Retina (tissue), 1 donor: ENCODE results near the gene TERT.
"Not testable (repeated sequence)": the region's sequence is repeated elsewhere in the genome, so short reads cannot be mapped to it uniquely, and the experiment has no call there.

Experiments used
- DNase-seq: peaks from one replicate; pipeline ENCODE4 v3.0.0-alpha.2; 2016

TERT gene

DNA sequence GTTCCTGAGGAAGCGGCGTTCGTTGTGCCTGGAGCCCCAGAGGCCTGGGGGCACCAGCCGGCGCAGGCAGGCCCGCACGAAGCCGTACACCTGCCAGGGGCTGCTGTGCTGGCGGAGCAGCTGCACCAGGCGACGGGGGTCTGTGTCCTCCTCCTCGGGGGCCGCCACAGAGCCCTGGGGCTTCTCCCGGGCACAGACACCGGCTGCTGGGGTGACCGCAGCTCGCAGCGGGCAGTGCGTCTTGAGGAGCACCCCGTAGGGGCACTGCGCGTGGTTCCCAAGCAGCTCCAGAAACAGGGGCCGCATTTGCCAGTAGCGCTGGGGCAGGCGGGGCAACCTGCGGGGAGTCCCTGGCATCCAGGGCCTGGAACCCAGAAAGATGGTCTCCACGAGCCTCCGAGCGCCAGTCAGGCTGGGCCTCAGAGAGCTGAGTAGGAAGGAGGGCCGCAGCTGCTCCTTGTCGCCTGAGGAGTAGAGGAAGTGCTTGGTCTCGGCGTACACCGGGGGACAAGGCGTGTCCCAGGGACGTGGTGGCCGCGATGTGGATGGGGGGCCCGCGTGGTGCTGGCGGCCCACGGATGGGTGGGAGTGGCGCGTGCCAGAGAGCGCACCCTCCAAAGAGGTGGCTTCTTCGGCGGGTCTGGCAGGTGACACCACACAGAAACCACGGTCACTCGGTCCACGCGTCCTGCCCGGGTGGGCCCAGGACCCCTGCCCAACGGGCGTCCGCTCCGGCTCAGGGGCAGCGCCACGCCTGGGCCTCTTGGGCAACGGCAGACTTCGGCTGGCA, 1.3 kb downstream of the TERT start:
- no peak for DNase-seq

DNA sequence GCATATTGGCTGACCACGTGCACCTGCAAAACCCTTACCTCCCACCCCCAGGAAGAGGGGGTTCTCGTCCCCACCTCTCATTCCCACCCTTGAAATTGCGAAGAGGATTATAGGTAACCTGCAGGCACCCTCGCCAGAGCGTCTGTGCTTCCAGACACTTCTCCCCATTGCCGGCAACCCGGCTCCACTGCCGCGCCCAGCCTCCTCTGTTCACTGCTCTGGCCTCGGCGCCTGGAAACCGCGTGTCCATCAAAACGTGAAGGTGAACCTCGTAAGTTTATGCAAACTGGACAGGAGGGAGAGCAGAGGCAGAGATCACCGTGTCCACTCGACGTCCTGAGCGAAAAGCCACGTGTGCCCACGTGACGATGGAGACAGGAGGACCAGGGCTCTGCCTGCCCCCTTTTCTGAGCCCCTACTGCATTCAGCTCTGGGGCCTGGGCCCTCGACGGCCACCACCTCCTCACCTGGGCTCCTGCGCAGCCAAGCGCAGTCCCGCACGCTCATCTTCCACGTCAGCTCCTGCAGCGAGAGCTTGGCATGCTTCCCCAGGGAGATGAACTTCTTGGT, 1.9 kb downstream of the TERT start:
- no peak for DNase-seq

DNA sequence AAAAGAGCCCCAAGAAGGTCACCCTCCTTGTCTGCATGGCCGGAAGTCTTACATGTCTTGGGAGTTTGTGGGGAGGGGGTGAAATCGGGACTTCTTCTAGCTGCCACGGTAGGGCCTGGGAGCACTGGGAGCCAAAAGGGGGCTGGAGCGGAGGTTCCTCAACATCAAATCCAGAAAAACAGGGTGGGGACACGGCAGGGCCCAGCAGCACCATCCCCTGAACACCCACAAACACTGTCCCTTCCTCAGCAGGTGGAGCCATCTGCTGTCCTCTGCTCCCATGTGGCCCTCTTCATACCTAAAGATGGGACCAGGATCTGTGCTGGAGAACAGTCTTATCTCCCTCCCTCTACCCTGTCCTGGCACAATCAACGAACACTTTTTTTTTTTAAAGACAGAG, 2.7 kb downstream of the TERT start:
- DNase-seq, result no peak

DNA sequence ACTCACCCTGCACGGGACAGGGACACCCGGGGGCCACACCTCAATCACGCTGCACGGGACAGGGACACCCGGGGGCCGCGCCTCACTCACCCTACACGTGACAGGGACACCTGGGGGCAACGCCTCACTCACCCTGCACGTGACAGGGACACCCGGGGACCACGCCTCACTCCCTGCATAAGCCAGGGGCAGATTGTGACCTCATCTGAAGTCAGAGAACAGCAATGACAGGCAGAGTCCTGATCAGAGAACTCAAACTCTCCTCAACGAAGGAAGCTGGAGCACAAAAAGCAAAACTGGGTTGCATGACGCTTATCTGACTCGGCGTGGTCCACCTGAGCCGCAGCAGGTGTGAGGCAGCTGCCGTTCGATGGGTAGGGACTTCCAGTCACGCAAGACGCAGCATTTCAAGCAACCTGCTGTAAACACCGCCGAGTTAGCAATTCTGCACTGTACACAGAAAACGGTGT, 3.2 kb downstream of the TERT start:
- DNase-seq, result no peak

DNA sequence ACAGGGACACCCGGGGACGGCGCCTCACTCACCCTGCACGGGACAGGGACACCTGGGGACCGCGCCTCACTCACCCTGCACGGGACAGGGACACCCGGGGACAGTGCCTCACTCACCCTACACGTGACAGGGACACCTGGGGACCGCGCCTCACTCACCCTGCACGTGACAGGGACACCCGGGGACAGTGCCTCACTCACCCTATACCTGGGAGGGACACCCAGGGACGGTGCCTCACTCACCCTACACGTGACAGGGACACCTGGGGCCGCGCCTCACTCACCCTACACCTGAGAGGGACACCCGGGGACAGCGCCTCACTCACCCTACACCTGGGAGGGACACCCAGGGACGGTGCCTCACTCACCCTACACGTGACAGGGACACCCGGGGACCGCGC, 3.9 kb downstream of the TERT start:
- DNase-seq, result not testable (repeated sequence)

DNA sequence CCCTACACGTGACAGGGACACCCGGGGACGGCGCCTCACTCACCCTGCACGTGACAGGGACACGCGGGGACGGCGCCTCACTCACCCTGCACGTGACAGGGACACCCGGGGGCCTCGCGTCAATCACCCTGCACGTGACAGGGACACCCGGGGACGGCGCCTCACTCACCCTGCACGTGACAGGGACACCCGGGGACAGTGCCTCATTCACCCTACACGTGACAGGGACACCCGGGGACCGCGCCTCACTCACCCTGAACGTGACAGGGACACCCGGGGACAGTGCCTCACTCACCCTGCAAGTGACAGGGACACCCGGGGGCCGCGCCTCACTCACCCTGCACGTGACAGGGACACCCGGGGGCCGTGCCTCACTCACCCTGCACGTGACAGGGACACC, 5.3 kb downstream of the TERT start:
- not testable (repeated sequence) for DNase-seq

DNA sequence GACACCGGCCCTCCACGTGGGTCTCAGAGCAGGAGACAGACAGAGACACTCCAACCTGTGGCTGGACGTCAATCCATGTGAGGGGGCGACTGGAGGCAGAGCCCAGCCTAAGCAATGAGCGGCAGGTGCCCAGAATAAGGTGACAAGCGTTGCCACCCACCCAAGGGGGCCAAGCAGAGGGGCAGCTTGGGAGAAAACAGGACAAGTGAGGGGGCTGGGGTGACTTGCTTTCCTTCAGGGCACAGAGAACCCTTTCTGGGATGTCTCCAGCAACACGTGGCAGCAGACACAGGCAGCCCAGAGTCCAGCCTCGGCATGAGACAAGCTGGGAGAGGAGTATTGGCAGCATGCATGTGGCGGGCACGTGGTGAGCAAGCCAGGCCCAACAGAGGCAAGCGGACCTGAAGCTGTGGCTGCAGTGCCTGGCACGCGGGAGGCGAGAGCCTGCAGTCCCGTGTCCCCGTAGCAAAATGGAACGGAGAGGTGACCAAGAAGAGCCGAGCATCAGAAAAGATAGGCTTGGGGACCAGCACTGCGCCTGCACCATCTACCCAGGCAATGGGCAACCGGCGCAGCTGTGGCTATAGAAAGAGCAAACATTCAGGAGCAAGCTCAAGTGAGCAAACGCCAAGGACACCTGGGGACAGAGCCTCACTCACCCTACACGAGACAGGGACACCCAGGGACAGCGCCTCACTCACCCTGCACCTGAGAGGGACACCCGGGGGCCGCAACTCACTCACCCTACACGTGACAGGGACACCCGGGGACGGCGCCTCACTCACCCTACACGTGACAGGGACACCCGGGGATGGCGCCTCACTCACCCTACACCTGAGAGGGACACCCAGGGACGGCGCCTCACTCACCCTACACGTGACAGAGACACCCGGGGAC, 6.2 kb downstream of the TERT start:
- DNase-seq, result no peak

DNA sequence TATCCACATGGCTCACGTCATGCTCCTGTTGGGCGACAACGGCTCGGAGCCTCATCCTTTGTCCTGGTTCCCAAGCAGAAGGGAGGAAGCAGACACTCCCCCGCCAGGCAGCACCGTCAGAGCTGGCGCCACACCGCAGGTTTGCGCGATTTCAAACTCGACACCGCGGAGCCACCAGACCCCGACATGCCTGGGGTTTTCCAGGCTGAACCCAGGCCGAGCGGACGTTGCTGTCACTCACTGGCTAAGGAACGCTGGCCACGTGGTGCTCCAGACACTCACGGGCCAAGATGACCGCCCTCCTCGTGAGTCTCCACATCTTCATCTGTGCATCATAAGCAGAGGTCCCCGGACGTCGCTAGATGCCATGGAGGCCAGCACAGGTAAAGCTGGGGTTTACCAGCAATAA, 9.0 kb downstream of the TERT start:
- DNase-seq, result no peak

DNA sequence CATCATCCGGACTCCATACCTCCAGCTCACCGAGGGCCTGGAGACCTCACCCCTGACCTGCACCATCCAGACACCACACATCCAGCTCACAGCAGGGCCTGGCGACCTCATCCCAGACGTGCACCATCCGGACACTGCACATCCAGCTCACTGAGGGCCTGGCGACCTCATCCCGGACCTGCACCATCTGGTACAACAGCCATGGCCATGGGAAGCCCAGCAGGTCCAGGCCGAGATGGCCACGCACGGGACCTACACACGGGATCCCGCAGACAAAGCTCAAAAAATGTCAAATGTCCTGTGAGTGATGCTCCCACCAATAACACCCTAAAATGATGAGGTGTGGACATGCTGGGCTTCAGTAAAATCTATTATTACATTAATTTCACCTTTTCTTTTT, 9.7 kb downstream of the TERT start:
- no peak for DNase-seq

DNA sequence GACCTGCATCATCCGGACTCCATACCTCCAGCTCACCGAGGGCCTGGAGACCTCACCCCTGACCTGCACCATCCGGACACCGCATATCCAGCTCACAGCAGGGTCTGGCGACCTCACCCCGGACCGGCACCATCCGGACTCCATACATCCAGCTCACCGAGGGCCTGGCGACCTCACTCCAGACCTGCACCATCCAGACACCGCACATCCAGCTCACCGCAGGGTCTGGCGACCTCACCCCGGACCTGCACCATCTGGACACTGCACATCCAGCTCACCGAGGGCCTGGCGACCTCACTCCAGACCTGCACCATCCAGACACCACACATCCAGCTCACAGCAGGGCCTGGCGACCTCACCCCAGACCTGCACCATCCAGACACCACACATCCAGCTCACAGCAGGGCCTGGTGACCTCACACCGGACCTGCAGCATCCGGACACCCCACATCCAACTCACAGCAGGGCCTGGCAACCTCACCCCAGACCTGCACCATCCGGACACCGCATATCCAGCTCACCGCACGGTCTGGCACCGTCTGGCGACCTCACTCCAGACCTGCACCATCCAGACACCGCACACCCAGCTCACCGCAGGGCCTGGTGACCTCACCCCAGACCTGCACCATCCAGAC, 10.4 kb downstream of the TERT start:
- not testable (repeated sequence) for DNase-seq

DNA sequence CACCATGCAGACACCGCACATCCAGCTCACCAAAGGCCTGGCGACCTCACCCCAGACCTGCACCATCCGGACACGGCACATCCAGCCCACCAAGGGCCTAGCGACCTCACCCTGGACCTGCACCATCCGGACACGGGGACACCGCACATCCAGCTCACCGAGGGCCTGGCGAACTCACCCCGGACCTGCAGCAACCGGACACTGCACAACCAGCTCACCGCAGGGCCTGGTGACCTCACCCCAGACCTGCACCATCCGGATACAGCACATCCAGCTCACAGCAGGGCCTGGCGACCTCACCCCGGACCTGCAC, 11.2 kb downstream of the TERT start:
- not testable (repeated sequence) for DNase-seq

DNA sequence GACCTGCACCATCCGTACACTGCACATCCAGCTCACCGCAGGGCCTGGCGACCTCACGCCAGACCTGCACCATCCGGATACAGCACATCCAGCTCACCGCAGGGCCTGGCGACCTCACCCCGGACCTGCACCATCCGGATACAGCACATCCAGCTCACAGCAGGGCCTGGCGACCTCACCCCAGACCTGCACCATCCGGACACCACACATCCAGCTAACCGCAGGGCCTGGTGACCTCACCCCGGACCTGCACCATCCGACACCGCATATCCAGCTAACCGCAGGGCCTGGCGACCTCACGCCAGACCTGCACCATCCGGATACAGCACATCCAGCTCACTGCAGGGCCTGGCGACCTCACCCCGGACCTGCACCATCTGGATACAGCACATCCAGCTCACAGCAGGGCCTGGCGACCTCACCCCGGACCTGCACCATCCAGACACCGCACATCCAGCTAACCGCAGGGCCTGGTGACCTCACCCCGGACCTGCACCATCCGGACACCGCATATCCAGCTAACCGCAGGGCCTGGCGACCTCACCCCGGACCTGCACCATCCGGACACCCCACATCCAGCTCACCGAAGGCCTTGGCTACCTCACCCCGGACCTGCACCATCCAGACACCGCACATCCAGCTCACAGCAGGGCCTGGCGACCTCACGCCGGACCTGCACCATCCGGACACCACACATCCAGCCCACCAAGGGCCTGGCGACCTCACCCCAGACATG, 11.7 kb downstream of the TERT start:
- not testable (repeated sequence) for DNase-seq

DNA sequence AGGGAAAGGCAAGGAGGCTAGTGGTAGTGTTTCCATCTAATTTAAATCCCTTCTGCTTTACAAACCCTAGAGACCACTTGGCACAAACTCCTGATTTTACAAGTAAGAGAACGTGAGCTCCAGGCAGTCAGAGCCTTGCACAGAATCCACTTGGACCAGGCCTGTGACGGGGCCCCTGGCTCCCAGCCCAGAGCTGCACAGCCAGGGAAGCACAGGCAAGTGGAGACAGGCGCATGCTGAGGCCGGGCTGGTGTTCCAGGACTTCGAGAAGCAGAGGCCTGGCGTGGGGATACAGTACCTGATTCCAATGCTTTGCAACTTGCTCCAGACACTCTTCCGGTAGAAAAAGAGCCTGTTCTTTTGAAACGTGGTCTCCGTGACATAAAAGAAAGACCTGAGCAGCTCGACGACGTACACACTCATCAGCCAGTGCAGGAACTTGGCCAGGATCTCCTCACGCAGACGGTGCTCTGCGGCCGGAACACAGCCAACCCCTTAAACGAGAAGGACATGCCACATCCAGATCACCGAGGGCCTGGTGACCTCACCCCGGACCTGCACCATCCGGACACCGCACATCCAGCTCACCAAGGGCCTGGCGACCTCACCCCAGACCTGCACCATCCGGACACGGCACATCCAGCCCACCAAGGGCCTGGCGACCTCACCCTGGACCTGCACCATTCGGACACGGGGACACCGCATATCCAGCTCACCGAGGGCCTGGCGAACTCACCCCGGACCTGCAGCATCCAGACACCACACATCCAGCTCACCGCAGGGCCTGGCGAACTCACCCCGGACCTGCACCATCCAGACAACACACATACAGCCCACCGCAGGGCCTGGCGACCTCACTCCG, 12.5 kb downstream of the TERT start:
- DNase-seq, result no peak

DNA sequence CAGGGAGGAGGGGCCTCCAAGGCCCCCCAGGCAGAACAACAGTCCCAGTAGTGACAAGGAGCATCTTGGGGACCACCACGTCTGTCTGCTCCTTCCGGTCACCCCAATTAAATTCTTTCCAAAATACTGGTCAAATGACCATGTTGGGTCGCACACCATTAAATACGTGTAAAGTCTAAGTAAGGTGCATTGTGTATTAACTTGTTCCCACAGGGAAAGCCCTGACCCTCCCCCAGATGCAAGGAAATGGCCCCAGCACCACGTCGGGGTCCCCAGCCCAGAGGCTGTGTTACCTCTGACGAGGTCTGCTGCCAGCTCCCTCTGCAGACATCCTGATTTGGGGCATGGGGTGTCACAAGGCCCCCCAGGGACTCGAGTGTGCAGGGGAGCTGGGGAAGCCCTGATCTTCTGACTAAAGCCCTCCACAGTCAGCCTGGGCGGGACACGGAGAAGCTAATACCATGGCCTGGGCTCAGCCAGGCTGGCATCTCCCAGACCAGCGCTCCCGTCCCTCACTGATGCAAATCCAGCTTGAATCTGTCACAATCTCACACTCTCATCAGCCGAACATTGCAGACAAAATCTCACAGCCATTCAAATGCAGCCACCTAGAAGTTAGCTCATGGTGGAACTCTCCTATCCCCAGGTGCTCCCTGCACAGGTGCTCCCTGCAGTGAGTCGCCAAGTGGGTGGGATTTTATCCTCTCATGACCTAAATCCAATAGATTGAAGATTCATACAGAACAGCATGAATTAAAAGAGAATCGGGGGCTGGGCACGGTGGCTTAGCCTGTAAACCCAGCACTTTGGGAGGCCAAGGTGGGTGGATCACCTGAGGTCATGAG, 13.6 kb downstream of the TERT start:
- DNase-seq, result no peak

DNA sequence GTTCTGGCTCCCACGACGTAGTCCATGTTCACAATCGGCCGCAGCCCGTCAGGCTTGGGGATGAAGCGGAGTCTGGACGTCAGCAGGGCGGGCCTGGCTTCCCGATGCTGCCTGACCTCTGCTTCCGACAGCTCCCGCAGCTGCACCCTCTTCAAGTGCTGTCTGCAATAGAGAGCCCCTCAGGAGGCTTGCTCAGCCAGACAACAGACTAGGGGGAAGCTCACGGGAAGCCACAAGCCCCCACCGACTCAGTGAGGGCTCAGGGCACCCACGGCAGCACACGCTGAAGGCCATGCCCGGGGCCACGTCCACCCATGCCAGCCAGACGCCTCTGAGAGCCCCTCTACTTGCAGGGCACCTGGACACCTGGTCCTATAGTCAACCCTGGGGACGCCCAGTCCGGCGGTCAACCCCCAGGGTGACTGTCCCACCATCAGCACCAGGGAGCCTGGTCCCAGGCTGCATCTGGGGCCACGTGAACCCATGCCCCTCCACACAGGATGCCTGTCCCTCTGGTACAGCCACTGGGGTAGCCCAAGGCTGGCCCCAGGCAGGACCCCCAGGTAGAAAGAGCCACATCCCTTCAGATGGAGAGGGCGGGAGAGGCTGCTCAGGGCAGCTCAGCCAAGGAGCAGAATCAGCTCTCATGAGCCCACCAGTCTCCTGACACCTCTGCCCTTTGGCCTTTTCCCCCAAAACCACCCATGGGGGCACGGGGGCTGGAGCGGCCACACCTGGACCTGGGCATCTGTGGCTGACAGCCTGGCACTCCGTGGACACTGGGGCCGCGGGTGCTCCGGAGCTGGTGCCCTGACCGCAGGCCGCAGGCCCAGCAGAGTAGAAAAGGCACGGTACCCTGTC, 14.5 kb downstream of the TERT start:
- DNase-seq, result no peak

DNA sequence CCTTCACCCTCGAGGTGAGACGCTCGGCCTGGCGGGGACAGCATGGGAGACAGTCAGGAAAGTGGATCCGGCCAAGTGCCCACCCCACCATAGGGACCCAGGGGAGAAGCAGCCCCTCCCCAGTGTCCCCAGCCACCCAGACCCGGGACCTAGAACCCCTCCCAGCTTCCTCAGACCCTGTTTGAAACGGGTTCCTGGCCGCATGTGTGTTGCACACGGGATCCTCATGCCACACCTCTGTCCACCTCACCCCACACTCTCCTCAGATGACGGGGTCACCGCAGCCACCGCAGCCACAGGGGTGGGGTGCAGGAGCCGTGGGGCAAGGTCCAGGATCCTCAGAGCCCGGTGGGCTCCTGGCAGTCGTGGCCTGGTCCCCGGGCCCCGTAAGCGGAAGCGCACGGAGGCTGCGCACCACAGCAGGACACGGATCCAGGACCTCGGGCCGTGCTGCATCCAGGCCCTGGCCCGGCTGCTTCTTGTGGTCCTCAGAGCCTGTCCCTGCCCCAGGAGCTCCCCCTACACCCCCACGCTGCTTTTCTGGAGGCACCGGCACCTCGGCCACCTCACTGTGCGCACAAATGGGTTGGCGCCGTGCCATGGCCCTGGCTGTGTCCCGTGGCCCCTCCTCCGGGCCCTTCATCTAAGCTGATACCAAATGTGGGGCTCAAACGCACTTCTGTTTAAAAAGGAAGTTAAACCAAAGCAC, 15.3 kb downstream of the TERT start:
- DNase-seq, result no peak

DNA sequence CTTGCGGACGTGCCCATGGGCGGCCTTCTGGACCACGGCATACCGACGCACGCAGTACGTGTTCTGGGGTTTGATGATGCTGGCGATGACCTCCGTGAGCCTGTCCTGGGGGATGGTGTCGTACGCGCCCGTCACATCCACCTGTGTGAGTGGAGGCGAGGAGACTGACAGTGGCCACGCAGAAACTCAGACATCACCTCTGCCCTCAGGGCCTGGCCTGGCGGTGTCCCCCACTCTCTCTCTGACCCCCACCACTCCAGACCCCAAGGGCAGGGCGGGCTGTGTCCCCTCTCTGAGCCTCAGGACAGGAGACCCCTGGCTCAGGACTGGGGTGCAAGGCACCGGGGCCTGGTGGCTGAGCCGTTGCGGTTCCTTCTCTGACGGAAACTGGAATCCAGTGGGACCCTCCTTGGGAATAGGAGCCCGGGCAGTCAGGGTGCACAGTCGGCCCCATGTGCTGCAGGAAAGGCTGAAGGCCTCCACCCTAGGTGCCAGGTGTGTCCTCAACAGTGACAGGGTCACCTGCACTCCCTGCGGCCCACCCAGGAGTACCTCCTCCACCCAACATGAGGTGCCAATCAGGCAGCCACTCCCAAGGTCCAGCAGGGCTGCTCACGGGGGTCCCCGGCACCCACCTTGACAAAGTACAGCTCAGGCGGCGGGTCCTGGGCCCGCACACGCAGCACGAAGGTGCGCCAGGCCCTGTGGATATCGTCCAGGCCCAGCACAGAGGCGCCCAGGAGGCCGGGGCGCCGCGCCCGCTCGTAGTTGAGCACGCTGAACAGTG, 16.0 kb downstream of the TERT start:
- no peak for DNase-seq

DNA sequence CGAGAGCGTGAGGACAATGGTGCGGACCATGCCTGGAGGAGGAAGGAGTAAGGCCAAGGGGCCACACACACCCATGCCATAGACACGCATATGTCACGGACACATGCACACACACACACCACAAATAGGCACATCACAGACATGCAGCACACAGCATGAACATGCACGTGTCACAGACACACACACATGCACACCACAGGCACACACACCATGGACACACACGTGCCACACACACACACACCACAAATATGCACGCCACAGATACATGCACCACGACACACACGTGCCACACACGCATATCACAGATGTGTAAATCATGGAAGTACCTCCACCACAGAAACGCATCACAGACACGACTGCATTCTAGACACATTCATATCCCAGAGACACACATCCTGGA, 16.7 kb downstream of the TERT start:
- DNase-seq, result no peak
